Ureter (tissue), 1 donor: Measurements from ENCODE around the gene SIGLEC6. TPM values are rescaled to one million over a fixed set of nuclear protein-coding genes. Genes with fewer than 3 reads are reported as not detected.

Source experiments
- DNase-seq: peaks from one replicate; pipeline ENCODE4 v3.0.0-alpha.2; 2020; ENCODE audit warnings: low spot score
- total RNA-seq: library from RNA; stranded (reverse); gene quantifications from one replicate; pipeline ENCODE4 v1.2.4, GENCODE V29; 2023
- donor health status: DM: yes; HTN: yes; CAD: no.

SIGLEC6 gene
- total RNA-seq, 1 donor from 2014 or later: 2.2 TPM

DNA sequence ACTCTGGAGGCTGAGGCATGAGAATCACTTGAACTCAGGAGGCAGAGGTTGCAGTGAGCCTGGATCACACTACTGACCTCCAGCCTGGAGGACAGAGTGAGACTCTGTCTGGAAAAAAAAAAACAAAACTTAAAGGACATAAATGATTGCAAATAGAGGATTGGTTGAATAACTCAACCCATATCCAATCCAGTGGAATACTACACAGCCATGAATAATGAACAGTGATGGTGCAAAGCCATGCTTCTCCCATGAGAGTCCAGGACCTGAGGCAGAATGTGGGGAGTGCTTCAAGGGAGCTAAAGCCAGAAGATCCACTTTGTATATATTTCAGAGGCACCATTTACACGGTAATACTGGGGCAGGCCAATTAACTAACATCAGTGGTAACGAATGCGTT, 55.3 kb downstream of the SIGLEC6 start:
- no peak for DNase-seq

DNA sequence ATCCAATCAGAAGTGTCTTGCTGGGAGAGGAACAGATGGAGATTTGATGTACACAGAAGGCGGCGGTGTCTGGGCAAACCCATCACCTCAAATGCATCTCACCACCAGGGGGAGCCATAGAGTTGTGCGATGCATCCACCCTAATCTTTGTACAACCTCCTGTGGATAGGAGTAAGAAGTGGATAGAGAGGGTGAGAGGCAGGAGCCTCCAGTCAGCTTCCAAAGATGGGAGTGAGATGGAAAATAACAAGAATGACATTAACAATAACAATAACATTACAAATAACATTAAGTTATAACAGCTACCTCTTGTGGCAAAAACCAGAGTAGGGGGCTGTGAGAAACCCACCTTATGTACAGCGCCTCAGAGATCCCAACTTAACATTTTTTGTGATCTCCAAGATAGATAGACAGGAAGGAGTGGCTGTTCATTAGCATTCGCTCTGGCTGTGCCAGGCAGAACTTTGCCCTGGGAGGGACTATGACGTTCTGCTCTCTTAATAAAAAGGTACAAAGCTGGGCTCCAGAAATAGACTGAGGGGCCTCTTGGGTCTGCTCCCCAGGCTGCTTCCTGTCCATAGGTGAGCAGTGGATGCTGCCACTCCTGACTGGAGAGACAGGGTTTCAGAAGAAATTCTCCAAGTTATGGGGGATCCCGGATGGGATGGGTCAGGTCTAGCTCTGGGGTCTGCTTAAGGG, 58.3 kb downstream of the SIGLEC6 start:
- peak; percentile 84 for DNase-seq

DNA sequence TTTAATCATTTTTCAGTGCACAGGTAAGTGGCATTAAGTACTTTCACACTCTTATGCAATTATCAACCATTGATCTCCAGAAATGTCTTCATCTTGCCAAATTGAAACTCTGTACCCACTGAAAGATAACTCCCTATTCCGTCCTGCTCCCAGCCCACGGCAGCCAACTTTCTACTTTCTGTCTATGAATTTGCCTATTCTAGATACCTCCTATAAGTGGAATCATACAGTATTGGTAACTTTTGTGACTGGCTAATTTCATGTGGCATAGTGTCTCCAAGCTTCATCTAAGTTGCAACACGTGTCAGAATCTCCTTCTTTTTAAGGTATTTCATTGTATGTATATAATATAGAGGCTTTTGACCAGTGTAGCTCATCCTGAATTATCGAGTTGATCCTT, 58.9 kb downstream of the SIGLEC6 start:
- no peak for DNase-seq

DNA sequence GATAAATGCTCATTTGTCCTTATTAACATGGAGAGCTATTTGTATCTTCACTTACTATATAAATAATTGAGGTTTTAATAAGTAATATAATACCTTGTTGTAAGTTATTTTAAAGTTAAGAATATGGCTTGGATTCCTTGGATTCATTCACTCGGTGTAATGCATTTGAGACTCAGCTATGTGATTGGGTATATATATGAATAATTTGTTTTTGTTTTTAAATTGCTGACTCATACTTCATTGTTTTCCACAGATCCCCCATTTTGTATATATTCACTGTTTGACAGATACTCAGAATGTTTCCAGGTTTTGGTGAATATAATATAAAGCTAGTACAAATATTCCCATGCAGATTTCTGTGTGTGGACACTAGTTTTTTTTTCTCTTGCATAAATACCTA, 59.9 kb downstream of the SIGLEC6 start:
- no peak for DNase-seq

DNA sequence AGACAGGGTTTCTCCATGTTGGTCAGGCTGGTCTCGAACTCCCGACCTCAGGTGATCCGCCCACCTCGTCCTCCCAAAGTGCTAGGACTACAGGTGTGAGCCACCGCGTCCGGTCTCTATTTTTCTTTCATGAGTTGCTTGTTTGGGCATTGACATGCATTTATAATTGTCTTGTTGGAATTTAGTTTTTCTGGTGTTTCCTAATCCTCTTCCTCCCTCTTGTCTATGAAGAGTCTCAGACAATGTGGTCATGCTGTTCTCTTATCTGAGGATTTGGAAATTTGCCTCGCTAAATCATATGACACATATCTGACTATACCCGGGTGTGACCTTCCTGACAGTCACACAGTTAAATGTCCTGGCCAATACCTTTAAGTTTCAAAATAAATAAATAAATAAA, 60.5 kb downstream of the SIGLEC6 start:
- no peak for DNase-seq

DNA sequence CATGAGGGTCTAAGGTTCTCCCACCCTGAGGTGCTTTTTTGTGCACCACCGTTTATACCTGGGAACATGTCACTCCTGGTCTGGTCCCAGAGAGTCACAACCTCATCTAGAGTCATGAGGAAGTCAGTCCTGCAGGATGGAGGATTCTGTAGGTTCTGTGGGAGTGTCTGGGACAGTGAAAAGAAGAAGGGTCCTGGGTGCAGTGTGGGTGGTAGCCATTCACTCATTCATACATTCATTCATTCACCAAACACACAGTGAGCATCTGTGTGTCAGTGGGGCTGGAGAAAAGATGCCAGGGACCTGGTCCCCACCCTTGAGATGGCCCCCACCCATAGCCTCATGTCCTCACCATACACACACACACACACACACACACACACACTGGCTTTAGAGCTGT, 61.8 kb downstream of the SIGLEC6 start:
- DNase-seq: no peak

DNA sequence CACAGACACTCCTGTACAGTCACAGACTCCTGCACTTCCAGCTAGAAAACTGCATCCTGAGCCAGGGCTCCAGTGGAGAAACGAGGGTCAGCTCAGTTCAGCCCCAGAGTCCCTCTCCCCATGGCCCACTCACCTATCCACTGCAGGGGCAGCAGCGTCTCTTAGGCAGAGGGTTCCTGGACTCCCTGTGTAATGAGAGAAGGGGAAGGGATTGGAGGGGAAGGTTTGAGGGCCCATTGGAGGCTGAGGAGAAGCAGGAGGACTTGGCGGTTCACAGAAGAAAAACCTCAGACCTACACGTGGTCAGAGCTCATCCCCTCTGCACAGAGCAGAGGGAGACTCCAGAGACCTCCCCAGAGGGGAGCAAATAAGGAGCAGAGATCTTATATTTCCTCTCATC, 62.3 kb downstream of the SIGLEC6 start:
- no peak for DNase-seq

DNA sequence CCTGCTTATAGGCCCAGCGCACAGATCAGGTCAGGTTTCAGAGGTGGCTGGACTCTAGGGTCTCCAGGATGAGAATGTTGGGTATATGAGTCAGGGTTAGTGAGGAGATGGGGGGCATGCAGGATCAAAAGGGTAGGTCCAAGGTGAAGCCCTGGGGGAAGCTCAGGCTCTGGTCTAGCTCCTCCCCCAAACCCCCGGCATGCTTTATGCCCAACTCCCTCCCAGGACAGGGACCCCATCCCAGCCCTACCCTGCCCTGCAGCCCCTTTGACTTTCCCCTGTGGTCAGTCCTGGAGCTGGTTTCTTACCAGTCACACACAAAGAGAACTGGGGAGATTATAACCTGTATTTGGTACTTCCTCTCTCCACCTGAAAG, 62.9 kb downstream of the SIGLEC6 start:
- no peak for DNase-seq

DNA sequence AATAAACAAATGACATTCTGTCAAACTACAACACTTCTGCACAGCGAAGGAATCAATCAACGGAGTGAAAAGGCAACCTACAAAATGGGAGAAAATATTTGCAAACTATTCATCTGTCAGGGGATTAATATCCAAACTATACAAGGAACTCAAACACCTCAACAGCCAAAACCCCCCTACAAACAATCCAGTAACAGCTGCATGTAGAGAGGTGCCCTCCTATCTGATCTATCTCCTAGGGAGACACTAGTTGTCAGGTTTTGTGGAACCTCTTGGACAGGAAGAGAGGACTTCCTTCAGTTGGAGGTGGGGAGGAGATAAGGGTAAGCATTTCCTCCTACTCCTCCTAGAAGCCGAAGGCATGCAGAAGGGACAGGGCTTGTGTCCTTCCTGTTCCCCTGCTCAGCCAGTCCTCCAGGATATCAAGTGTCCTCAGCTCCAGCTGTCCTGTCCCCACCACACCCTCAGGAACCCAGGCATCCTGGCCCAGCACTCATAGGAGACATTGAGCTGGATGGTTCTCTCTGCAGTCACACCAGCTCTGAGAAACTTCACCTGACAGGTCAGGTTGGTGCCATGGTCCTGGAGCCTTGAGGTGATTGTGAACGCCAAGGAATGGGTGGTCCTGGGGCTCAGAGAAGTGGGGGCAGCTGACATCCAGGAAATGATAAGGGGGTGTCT, 63.5 kb downstream of the SIGLEC6 start:
- DNase-seq: no peak

Other genes with a start within 250 kb of the SIGLEC6 start
- gene IGLON5, start 220.0 kb downstream of the SIGLEC6 start, total RNA-seq: not detected
- 2.1 TPM for gene VSIG10L, start 189.5 kb downstream of the SIGLEC6 start, total RNA-seq
- 73.4 TPM for gene ETFB, start 165.3 kb downstream of the SIGLEC6 start, total RNA-seq
- 1.7 TPM for gene CLDND2, start 162.7 kb downstream of the SIGLEC6 start, total RNA-seq
- gene NKG7, start 159.0 kb downstream of the SIGLEC6 start, total RNA-seq: 1.7 TPM
- gene LIM2, start 143.7 kb downstream of the SIGLEC6 start, total RNA-seq: not detected
- gene C19orf84, start 141.1 kb downstream of the SIGLEC6 start, total RNA-seq: not detected
- 14.0 TPM for gene SIGLEC10, start 114.0 kb downstream of the SIGLEC6 start, total RNA-seq
- gene SIGLEC8, start 73.2 kb downstream of the SIGLEC6 start, total RNA-seq: 6.3 TPM
- gene CEACAM18, start 53.1 kb downstream of the SIGLEC6 start, total RNA-seq: not detected
- 0.34 TPM for gene SIGLEC12, start 29.9 kb downstream of the SIGLEC6 start, total RNA-seq
- 16.0 TPM for gene ZNF175, start 39.6 kb upstream of the SIGLEC6 start, total RNA-seq
- 1.2 TPM for gene SIGLEC5, start 98.7 kb upstream of the SIGLEC6 start, total RNA-seq
- 4.2 TPM for gene SIGLEC14, start 115.2 kb upstream of the SIGLEC6 start, total RNA-seq
- 25.6 TPM for gene SPACA6, start 161.7 kb upstream of the SIGLEC6 start, total RNA-seq
- gene HAS1, start 192.3 kb upstream of the SIGLEC6 start, total RNA-seq: 0.18 TPM
- 4.3 TPM for gene FPR1, start 220.2 kb upstream of the SIGLEC6 start, total RNA-seq
- 0.89 TPM for gene FPR2, start 229.5 kb upstream of the SIGLEC6 start, total RNA-seq